Measurements from ENCODE around the gene TBC1D9. TPM values are rescaled to one million over a fixed set of nuclear protein-coding genes. Genes with fewer than 3 reads are reported as not detected.

Gene TBC1D9
- total RNA-seq, 4 donors from 2014 or later: 13.3 to 17.5 (median 15.2) TPM

GRCh38 chr4:140706276-140706625 lies 49.9 kb downstream of the TBC1D9 start:
- H3K4me3 ChIP-seq (replicated peaks in 1 of 3): no peak overlapping the region
- intact Hi-C loops (cut with DNase I): no loop called here
- H3K27ac ChIP-seq: no peak overlapping the region
- H3K27me3 ChIP-seq: no peaks in the 10 kb centered on the region
- no peak for DNase-seq
- H3K36me3 ChIP-seq: no peaks in the 10 kb centered on the region
- peaks cover 0 to 6% of the 10 kb centered on the region in 2 donors for H3K4me1 ChIP-seq
- TF ChIP-seq POLR2A (IDR thresholded peaks at IDR 0.05) (no peak), CTCF (IDR thresholded peaks at IDR 0.05) (no peak)
- no peaks in the 10 kb centered on the region for H3K9me3 ChIP-seq
- WGBS, 2 donors: 78 to 87% methylated on average over 2 of the region's 2 CpGs

GRCh38 chr4:140705625-140706275 lies 50.4 kb downstream of the TBC1D9 start:
- WGBS, 2 donors: 90% methylated on average over 8 of the region's 8 CpGs
- Histone ChIP-seq H3K4me3 (replicated peaks in 1 of 3) (no peak overlapping the region), H3K4me1 (peaks cover 0 to 6% of the 10 kb centered on the region in 2 donors), H3K27ac (no peak overlapping the region), H3K36me3 (no peaks in the 10 kb centered on the region), H3K9me3 (no peaks in the 10 kb centered on the region), H3K27me3 (no peaks in the 10 kb centered on the region)
- intact Hi-C loops (cut with DNase I): no loop called here
- DNase-seq: no peak
- TF ChIP-seq POLR2A (IDR thresholded peaks at IDR 0.05) (no peak), CTCF (IDR thresholded peaks at IDR 0.05) (no peak)

- Histone ChIP-seq H3K4me1 (peaks cover 0 to 6% of the 10 kb centered on the region in 2 donors), H3K9me3 (no peaks in the 10 kb centered on the region), H3K4me3 (replicated peaks in 1 of 3) (no peak overlapping the region), H3K27me3 (no peaks in the 10 kb centered on the region), H3K36me3 (no peaks in the 10 kb centered on the region), H3K27ac (no peak overlapping the region)
- TF ChIP-seq POLR2A (IDR thresholded peaks at IDR 0.05) (no peak), CTCF (IDR thresholded peaks at IDR 0.05) (no peak)
- 79 to 83% methylated on average over 2 of the region's 2 CpGs for WGBS, 2 donors
- DNase-seq: no peak
- intact Hi-C loops (cut with DNase I): no loop called here
Measured at GRCh38 chr4:140704964-140705363, 51.2 kb downstream of the TBC1D9 start.

GRCh38 chr4:140704392-140704960 lies 51.7 kb downstream of the TBC1D9 start:
- intact Hi-C loops (cut with DNase I): no loop called here
- 98 to 100% methylated on average over 4 of the region's 4 CpGs for WGBS, 2 donors
- TF ChIP-seq POLR2A (IDR thresholded peaks at IDR 0.05) (no peak), CTCF (IDR thresholded peaks at IDR 0.05) (no peak)
- Histone ChIP-seq H3K27ac (no peak overlapping the region), H3K27me3 (no peaks in the 10 kb centered on the region), H3K4me1 (peaks cover 0 to 6% of the 10 kb centered on the region in 2 donors), H3K36me3 (no peaks in the 10 kb centered on the region), H3K4me3 (replicated peaks in 1 of 3) (no peak overlapping the region), H3K9me3 (no peaks in the 10 kb centered on the region)
- no peak for DNase-seq

GRCh38 chr4:140703463-140703862 lies 52.7 kb downstream of the TBC1D9 start:
- Histone ChIP-seq H3K4me3 (replicated peaks in 1 of 3) (no peak overlapping the region), H3K9me3 (no peaks in the 10 kb centered on the region), H3K27ac (no peak overlapping the region), H3K4me1 (peaks cover 0 to 6% of the 10 kb centered on the region in 2 donors), H3K27me3 (no peaks in the 10 kb centered on the region), H3K36me3 (no peaks in the 10 kb centered on the region)
- DNase-seq: no peak
- no peak for TF ChIP-seq POLR2A (IDR thresholded peaks at IDR 0.05)
- no peak for TF ChIP-seq CTCF (IDR thresholded peaks at IDR 0.05)
- intact Hi-C loops (cut with DNase I): no loop called here
- 72 to 78% methylated on average over 2 of the region's 2 CpGs for WGBS, 2 donors
